Measurements from ENCODE around the gene CELSR1. TPM values are rescaled to one million over a fixed set of nuclear protein-coding genes. Genes with fewer than 3 reads are reported as not detected.

The CELSR1 gene
- total RNA-seq, 3 donors from 2014 or later: 0.96 to 36.7 (median 21.2) TPM

DNA sequence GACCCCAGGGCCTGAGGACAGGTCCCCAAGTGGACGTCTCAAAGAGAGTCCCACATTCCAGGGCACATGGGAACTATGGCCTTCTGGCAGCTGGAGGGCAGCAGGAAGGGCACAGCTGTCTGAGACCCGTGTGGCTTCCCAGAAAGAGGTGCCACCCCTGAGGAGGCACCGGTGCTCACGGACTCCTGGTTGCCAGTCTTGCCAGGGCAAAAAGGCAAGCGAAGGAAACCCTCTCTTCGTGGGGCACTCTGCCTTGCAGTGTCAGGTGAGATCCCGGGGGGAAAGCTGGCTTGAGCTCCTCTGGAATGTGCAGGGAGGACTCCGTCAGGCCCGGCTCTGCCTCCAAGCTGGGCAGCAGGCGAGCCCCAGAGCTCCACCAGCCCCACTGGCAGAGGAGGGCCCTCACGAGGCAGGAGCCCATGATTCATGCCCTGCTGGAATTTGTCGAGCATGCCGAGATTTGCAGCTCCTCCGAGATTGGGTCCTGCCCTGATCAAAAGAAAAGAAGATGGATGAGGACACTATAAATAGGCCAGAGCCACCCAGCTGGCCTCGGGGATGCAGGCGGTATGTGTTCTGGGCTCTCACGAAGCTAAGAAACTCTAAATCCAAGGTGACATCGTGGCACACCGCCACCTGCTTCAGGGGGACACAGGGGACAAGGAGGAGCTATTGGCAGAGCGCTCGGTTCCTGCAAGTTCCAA is 9.9 kb upstream of the CELSR1 start:
- no peak overlapping the region for H3K4me3 ChIP-seq
- peak overlapping the region; percentile 77 to 88 for H3K27ac ChIP-seq
- intact Hi-C loops (cut with DNase I; ENCODE audit: low total_unique reads): no loop called here
- TF ChIP-seq, protein P1, sequence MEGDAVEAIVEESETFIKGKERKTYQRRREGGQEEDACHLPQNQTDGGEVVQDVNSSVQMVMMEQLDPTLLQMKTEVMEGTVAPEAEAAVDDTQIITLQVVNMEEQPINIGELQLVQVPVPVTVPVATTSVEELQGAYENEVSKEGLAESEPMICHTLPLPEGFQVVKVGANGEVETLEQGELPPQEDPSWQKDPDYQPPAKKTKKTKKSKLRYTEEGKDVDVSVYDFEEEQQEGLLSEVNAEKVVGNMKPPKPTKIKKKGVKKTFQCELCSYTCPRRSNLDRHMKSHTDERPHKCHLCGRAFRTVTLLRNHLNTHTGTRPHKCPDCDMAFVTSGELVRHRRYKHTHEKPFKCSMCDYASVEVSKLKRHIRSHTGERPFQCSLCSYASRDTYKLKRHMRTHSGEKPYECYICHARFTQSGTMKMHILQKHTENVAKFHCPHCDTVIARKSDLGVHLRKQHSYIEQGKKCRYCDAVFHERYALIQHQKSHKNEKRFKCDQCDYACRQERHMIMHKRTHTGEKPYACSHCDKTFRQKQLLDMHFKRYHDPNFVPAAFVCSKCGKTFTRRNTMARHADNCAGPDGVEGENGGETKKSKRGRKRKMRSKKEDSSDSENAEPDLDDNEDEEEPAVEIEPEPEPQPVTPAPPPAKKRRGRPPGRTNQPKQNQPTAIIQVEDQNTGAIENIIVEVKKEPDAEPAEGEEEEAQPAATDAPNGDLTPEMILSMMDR (IDR thresholded peaks at IDR 0.05): no peak
- no peak for TF ChIP-seq POLR2A (IDR thresholded peaks at IDR 0.05)
- TF ChIP-seq POLR2AphosphoS5 (IDR thresholded peaks at IDR 0.05): no peak
- H3K27me3 ChIP-seq: no peaks in the 10 kb centered on the region
- H3K36me3 ChIP-seq: no peaks in the 10 kb centered on the region
- no peaks in the 10 kb centered on the region for H3K9me3 ChIP-seq
- peak in 1 of 2 donors; percentile 59 for DNase-seq (ENCODE audit: low spot score in 2 of 2)
- H3K4me1 ChIP-seq: peaks cover 8 to 10% of the 10 kb centered on the region in 2 donors

DNA sequence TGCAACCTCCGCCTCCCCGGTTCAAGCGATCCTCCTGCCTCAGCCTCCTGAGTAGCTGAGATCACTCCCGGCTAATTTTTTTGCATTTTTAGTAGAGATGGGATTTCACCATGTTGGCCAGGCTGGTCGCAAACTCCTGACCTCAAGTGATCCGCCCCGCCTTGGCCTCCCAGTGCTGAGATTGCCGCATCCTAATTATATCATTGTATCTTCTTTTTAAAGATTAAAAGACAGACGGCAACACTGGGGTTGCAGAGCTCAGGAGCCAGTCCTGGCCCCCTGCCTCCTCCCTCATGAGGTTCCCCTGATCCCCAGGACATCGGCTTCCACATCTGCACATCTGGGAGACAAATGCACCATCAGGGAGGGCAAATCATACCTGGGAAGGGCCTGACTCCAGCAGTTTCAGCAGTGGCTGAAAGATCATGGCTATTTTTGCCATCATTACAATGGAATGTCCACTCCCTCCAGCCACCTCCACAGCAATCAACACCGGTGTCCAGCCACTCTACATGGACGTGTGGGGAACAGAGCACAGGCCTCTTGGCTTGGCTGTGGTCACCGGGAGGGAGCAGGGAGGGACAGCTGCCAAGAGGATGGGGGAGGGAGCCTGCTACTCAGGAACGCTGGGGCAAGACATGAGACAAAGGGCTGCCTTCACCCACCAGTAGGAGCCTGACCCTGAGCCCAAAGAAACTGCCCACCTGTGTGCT is 9.2 kb upstream of the CELSR1 start:
- Histone ChIP-seq H3K4me1 (peaks cover 8 to 17% of the 10 kb centered on the region in 2 donors), H3K9me3 (no peaks in the 10 kb centered on the region), H3K4me3 (no peak overlapping the region), H3K27ac (peak overlapping the region; percentile 77 to 88), H3K27me3 (no peaks in the 10 kb centered on the region), H3K36me3 (no peaks in the 10 kb centered on the region)
- TF ChIP-seq POLR2AphosphoS5 (IDR thresholded peaks at IDR 0.05) (no peak), POLR2A (IDR thresholded peaks at IDR 0.05) (no peak)
- TF ChIP-seq, protein P1 (IDR thresholded peaks at IDR 0.05): no peak
- DNase-seq (ENCODE audit: low spot score in 2 of 2): no peak
- intact Hi-C loops (cut with DNase I; ENCODE audit: low total_unique reads): no loop called here

DNA sequence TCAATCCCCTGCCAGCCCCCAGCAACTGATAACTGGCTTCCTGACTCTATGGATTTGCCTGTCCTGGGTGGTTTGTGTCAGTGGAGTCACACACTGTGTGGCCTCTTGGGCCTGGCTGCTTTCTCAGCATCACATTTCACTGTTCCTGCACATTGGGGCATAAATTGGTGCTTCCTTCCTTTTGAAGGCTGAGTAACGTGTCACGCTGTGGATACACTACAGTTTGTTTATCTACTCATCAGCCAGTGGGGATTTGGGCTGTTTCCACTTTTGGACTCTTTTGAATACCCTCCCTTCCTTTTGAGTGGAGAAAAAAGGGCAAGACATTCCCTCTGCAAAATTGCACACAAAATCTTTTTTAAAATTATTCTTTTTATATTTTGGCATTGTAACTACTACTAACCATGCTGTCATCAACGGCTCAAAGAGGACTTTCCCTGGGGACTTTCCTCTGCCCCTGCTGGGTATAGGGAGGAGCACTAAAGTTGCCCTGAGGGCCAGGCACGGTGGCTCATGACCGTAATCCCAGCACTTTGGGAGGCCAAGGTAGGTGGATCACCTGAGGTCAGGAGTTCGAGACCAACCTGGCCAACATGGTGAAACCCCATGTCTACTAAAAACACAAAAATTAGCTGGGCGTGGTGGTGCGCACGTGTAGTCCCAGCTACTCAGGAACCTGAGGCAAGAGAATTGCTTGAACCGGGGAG is 7.8 kb upstream of the CELSR1 start:
- H3K36me3 ChIP-seq: no peaks in the 10 kb centered on the region
- no peaks in the 10 kb centered on the region for H3K9me3 ChIP-seq
- no peaks in the 10 kb centered on the region for H3K27me3 ChIP-seq
- no peak overlapping the region for H3K4me3 ChIP-seq
- DNase-seq (ENCODE audit: low spot score in 2 of 2): no peak
- intact Hi-C loops (cut with DNase I; ENCODE audit: low total_unique reads): no loop called here
- TF ChIP-seq, protein P1 (IDR thresholded peaks at IDR 0.05): no peak
- TF ChIP-seq POLR2A (IDR thresholded peaks at IDR 0.05): no peak
- no peak for TF ChIP-seq POLR2AphosphoS5 (IDR thresholded peaks at IDR 0.05)
- peaks cover 11 to 18% of the 10 kb centered on the region in 2 donors for H3K4me1 ChIP-seq
- H3K27ac ChIP-seq: no peak overlapping the region

DNA sequence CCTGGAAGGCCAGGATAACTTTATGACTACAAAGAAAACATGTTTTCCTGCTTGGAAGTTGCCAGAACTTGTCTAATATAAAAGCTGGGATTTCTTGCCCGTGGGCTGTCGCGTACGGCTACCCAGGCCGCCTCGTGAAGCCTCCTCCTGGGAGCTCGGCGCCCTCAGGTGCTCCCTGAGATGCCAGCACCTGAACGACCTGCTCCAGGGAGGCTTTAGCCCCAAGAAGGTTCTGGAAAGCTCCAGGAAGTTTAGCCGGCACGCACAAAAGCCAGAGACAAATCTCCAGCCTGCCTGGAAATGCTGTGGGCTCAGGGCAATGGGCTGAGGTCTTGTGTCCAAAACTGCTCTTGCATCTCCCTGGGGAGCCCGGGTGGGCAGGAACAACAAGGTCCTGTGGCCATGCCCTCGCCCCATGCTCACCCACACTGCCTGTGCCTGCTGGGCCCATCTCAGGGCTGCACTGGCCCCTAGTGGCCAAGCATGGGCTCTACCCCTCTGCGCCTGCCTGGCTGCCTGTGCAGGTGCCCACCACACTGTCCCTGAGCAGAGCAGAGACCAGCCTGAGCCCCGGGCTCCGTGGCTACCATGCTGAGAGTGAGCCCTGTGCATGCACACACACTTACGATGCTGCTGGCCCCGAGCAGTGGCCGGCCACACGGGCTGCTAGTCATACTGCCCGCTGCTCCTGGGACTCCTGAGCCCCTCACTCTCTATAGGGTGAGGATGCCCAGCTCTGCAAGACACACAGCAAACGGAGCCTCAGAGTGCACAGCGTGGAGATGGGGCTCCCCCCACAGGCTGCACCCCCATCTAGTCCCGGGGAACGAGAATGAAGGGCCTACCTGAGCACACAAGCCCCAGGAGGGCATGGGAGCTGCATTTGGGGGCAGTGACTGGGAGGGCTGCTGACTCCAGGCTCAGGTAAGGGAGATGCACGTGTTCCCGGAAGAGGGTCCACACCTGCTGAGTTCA is 4.9 kb upstream of the CELSR1 start:
- TF ChIP-seq, protein P1 (IDR thresholded peaks at IDR 0.05): peak; percentile 70 to 96 (median 92)
- TF ChIP-seq POLR2A (IDR thresholded peaks at IDR 0.05): no peak
- TF ChIP-seq POLR2AphosphoS5 (IDR thresholded peaks at IDR 0.05): no peak
- peaks cover 6 to 23% of the 10 kb centered on the region in 2 donors for H3K4me1 ChIP-seq
- intact Hi-C loops (cut with DNase I; ENCODE audit: low total_unique reads): loop anchor here (1.0 kb wide), 1 partner anchor 19 kb away; no protein-coding TSS in a partner anchor
- H3K27me3 ChIP-seq: no peaks in the 10 kb centered on the region
- H3K36me3 ChIP-seq: no peaks in the 10 kb centered on the region
- peak overlapping the region; percentile 52 to 80 for H3K27ac ChIP-seq
- H3K9me3 ChIP-seq: no peaks in the 10 kb centered on the region
- DNase-seq (ENCODE audit: low spot score in 2 of 2): peak in 1 of 2 donors; percentile 64
- no peak overlapping the region for H3K4me3 ChIP-seq
